Measurements from ENCODE around the gene CTBP2. TPM values are rescaled to one million over a fixed set of nuclear protein-coding genes. Genes with fewer than 3 reads are reported as not detected.

CTBP2 gene
- total RNA-seq, 1 experiment from 2014 or later, result 212 TPM

- no peak overlapping the region for H2BK12ac ChIP-seq (ENCODE audit: insufficient read length, low read depth, low read length)
- no peak overlapping the region for H4K91ac ChIP-seq (ENCODE audit: insufficient read length, low read depth, low read length)
- H3K4ac ChIP-seq (ENCODE audit: low read depth, low read length), result no peak overlapping the region
- no peaks in the 10 kb centered on the region for H3K36me3 Mint-ChIP-seq (ENCODE audit: insufficient read depth in 1 of 3, low read depth in 3 of 3)
- no peak overlapping the region for H2BK120ac ChIP-seq (ENCODE audit: low read depth, low read length, poor library complexity, severe bottlenecking)
- H4K5ac ChIP-seq (ENCODE audit: insufficient read length, low read depth, low read length), result no peak overlapping the region
- peaks cover 10 to 12% of the 10 kb centered on the region in 2 experiments for H3K4me1 Mint-ChIP-seq
- H4K8ac ChIP-seq (replicated peaks; ENCODE audit: insufficient read length, low read depth, low read length), result no peak overlapping the region
- H3T11ph ChIP-seq (ENCODE audit: low read length), result no peak overlapping the region
- H3K27me3 Mint-ChIP-seq (ENCODE audit: low read depth), result peaks cover 38% of the 10 kb centered on the region
- H3K9me3 Mint-ChIP-seq, result no peaks in the 10 kb centered on the region; a peak in 2 of 5 replicates
- no peak overlapping the region for H2AFZ ChIP-seq (ENCODE audit: low read length)
- no peaks in the 10 kb centered on the region for H3K27me3 ChIP-seq (ENCODE audit: insufficient read depth, low read length)
- H3K18ac ChIP-seq (ENCODE audit: insufficient read length, low read depth, low read length), result no peak overlapping the region
- H3K27ac ChIP-seq (ENCODE audit: insufficient read length, low read depth, low read length), result no peak overlapping the region
- no peaks in the 10 kb centered on the region for H4K20me1 ChIP-seq (ENCODE audit: control insufficient read depth, insufficient read depth, insufficient read length)
- H3K14ac ChIP-seq (ENCODE audit: insufficient read depth, low read length), result 0 out of 2 replicates have a peak overlapping the region, but pooled peaks have one; percentile 35
- H3K4me3 Mint-ChIP-seq, result no peak overlapping the region
- H3K9me3 ChIP-seq (ENCODE audit: control insufficient read depth, low read depth, low read length), result no peaks in the 10 kb centered on the region
- no peak overlapping the region for H2BK15ac ChIP-seq (ENCODE audit: low read depth, low read length)
- no peak overlapping the region for H3K23ac ChIP-seq (ENCODE audit: insufficient read length, low read depth, low read length)
- H2AK5ac ChIP-seq (ENCODE audit: insufficient read length, low read length), result no peak overlapping the region
- H2BK5ac ChIP-seq (ENCODE audit: insufficient read length, low read length), result no peak overlapping the region
- H3K4me1 ChIP-seq (ENCODE audit: insufficient read depth, low read length), result no peaks in the 10 kb centered on the region
- no peak overlapping the region for H3K56ac ChIP-seq (ENCODE audit: insufficient read length, low read depth, low read length)
- no peak overlapping the region for H2BK20ac ChIP-seq (ENCODE audit: low read depth, low read length, poor library complexity, severe bottlenecking)
- H3K79me1 ChIP-seq (ENCODE audit: insufficient read depth, low read depth, low read length, poor library complexity, severe bottlenecking), result no peaks in the 10 kb centered on the region
- no peak for DNase-seq
- no peaks in the 10 kb centered on the region for H3K23me2 ChIP-seq (ENCODE audit: insufficient read length, low read depth, low read length, poor library complexity, severe bottlenecking)
- H3K27ac Mint-ChIP-seq, result no peak overlapping the region
- TF ChIP-seq, protein P1, sequence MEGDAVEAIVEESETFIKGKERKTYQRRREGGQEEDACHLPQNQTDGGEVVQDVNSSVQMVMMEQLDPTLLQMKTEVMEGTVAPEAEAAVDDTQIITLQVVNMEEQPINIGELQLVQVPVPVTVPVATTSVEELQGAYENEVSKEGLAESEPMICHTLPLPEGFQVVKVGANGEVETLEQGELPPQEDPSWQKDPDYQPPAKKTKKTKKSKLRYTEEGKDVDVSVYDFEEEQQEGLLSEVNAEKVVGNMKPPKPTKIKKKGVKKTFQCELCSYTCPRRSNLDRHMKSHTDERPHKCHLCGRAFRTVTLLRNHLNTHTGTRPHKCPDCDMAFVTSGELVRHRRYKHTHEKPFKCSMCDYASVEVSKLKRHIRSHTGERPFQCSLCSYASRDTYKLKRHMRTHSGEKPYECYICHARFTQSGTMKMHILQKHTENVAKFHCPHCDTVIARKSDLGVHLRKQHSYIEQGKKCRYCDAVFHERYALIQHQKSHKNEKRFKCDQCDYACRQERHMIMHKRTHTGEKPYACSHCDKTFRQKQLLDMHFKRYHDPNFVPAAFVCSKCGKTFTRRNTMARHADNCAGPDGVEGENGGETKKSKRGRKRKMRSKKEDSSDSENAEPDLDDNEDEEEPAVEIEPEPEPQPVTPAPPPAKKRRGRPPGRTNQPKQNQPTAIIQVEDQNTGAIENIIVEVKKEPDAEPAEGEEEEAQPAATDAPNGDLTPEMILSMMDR (conservative IDR thresholded peaks at IDR 0.05), result no peak
- H3K4me2 ChIP-seq (ENCODE audit: insufficient read depth, insufficient read length, low read length), result no peak overlapping the region
- no peak overlapping the region for H3K9ac ChIP-seq (ENCODE audit: extremely low read depth, insufficient read length, low read length)
- no CpG with 5 or more reads among the region's 6 CpGs for WGBS (ENCODE audit: extremely low coverage, insufficient read length, low lambda C conversion rate)
- H3K79me2 ChIP-seq (ENCODE audit: insufficient read depth, low read length), result no peaks in the 10 kb centered on the region
Measured at GRCh38 chr10:125190414-125190813, 30.1 kb upstream of the CTBP2 start.
